ENCODE measurements around the gene PRR7. TPM values are rescaled to one million over a fixed set of nuclear protein-coding genes. Genes with fewer than 3 reads are reported as not detected.
"Not testable (repeated sequence)": the region's sequence is repeated elsewhere in the genome, so short reads cannot be mapped to it uniquely, and the experiment has no call there.

The PRR7 gene
- polyA plus RNA-seq, 4 donors, result 0.86 to 3.7 (median 2.0) TPM

DNA sequence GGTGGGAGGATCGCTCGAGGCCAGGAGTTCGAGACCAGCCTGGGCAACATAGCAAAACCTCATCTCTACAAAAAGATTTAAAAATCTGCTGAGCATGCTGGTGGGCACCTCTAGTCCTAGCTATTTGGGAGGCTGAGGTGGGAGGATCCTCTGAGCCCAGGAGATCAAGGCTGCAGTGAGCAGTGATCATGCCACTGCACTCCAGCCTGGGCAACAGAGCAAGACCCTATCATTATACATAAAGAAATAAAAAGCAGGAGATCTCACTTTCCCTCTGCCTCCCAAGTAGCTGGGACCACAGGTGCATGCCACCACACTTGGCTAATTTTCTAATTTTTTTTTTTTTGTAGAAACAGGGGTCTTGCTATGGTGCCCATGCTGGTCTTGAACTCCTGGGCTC is 39.1 kb downstream of the PRR7 start:
- not testable (repeated sequence) for H3K4me1 ChIP-seq (ENCODE audit: control insufficient read depth in 3 of 3, insufficient read depth in 2 of 3, low read depth in 1 of 3, low read length in 2 of 3); H3K9me3 ChIP-seq (ENCODE audit: control insufficient read depth in 2 of 2, insufficient read depth in 1 of 2, low read depth in 1 of 2, low read length in 1 of 2); FAIRE-seq; DNase-seq; H3K4me3 ChIP-seq (ENCODE audit: low read depth in 1 of 3, low read length in 3 of 3); H3K27ac ChIP-seq (ENCODE audit: low read depth in 1 of 3, low read length in 2 of 3); H3K27me3 ChIP-seq (ENCODE audit: control insufficient read depth in 3 of 3, insufficient read depth in 3 of 3, low read length in 3 of 3)
- peaks cover 0 to 74% (median 0%) of the 10 kb centered on the region in 3 donors for H3K36me3 ChIP-seq (ENCODE audit: control insufficient read depth in 3 of 3, insufficient read depth in 2 of 3, low read depth in 1 of 3, low read length in 3 of 3)
- WGBS, 3 donors, result 95 to 98% (median 96%) methylated on average over 3 of the region's 3 CpGs

DNA sequence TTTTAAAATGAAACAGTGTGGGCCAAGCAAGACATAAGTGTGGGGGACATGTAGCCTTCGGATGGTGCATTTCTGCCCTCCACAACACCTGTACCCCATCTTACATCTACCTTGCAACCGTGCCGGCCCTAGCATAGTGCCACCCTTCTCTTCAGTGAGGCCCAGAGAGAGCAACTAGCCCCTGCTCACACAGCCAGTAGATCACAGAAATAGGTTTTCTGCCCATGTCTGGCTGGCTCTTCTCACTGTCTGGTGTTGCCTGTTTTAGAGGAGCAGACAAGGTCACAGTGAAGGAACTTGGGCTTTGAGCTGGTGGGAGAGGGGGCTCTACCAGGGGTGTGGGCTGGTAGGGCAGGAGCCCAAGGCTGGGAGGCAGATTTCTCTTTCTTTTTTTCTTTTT is 39.6 kb downstream of the PRR7 start:
- WGBS, 3 donors, result 92 to 96% (median 96%) methylated on average over 3 of the region's 3 CpGs
- H3K36me3 ChIP-seq (ENCODE audit: control insufficient read depth in 3 of 3, insufficient read depth in 2 of 3, low read depth in 1 of 3, low read length in 3 of 3), result peaks cover 0 to 79% (median 0%) of the 10 kb centered on the region in 3 donors
- FAIRE-seq (no peak), DNase-seq (no peak)
- no peaks in the 10 kb centered on the region for H3K4me1 ChIP-seq (ENCODE audit: control insufficient read depth in 3 of 3, insufficient read depth in 2 of 3, low read depth in 1 of 3, low read length in 2 of 3)
- H3K27me3 ChIP-seq (ENCODE audit: control insufficient read depth in 3 of 3, insufficient read depth in 3 of 3, low read length in 3 of 3), result no peaks in the 10 kb centered on the region
- H3K9me3 ChIP-seq (ENCODE audit: control insufficient read depth in 2 of 2, insufficient read depth in 1 of 2, low read depth in 1 of 2, low read length in 1 of 2), result no peaks in the 10 kb centered on the region
- no peak overlapping the region for H3K27ac ChIP-seq (ENCODE audit: low read depth in 1 of 3, low read length in 2 of 3)
- no peak overlapping the region for H3K4me3 ChIP-seq (ENCODE audit: low read depth in 1 of 3, low read length in 3 of 3)

DNA sequence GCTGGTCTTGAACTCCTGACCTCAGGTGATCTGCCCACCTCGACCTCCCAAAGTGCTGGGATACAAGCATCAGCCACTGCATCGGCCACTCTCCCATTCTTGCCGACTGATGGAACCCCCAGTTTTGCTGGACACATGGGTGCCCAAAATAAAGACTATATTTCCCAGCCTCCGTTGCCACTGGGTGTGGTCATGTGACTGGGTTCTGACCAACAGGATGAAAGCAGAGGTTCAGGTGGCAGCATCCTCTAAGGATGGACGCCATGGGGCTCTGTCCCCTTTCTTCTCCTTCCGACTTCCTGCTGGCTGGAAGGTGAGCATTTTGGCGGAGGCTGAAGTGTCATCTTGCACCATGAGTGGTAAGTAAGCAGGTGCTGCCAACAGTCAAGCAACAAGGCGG is 40.5 kb downstream of the PRR7 start:
- DNase-seq (no peak), FAIRE-seq (no peak)
- no peaks in the 10 kb centered on the region for H3K4me1 ChIP-seq (ENCODE audit: control insufficient read depth in 3 of 3, insufficient read depth in 2 of 3, low read depth in 1 of 3, low read length in 2 of 3)
- no peaks in the 10 kb centered on the region for H3K9me3 ChIP-seq (ENCODE audit: control insufficient read depth in 2 of 2, insufficient read depth in 1 of 2, low read depth in 1 of 2, low read length in 1 of 2)
- WGBS, 3 donors, result 88 to 92% (median 90%) methylated on average over 8 of the region's 8 CpGs
- no peaks in the 10 kb centered on the region for H3K27me3 ChIP-seq (ENCODE audit: control insufficient read depth in 3 of 3, insufficient read depth in 3 of 3, low read length in 3 of 3)
- peaks cover 0 to 76% (median 0%) of the 10 kb centered on the region in 3 donors for H3K36me3 ChIP-seq (ENCODE audit: control insufficient read depth in 3 of 3, insufficient read depth in 2 of 3, low read depth in 1 of 3, low read length in 3 of 3)
- no peak overlapping the region for H3K27ac ChIP-seq (ENCODE audit: low read depth in 1 of 3, low read length in 2 of 3)
- H3K4me3 ChIP-seq (ENCODE audit: low read depth in 1 of 3, low read length in 3 of 3), result no peak overlapping the region

DNA sequence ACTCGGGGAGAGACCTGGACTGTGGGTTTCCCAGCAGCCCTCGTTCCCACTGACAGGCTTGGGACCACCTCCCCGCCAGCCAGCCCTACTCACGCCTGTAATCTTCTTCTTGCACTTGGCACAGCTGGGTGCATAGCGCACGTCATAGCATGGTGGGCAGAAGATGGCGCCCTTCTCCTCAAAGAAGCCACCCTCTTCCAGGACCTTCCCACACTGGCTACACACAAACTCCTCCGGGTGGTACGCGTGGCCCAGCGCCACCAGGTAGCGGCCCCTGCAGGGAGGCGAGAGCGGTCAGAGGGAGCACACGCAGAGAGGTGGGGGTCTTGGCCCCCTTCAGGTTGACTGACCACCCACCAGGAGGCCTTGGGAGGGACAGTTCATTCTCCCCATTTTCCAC is 41.4 kb downstream of the PRR7 start:
- WGBS, 3 donors, result 90 to 96% (median 93%) methylated on average over 15 of the region's 15 CpGs
- H3K27ac ChIP-seq (ENCODE audit: low read depth in 1 of 3, low read length in 2 of 3), result no peak overlapping the region

DNA sequence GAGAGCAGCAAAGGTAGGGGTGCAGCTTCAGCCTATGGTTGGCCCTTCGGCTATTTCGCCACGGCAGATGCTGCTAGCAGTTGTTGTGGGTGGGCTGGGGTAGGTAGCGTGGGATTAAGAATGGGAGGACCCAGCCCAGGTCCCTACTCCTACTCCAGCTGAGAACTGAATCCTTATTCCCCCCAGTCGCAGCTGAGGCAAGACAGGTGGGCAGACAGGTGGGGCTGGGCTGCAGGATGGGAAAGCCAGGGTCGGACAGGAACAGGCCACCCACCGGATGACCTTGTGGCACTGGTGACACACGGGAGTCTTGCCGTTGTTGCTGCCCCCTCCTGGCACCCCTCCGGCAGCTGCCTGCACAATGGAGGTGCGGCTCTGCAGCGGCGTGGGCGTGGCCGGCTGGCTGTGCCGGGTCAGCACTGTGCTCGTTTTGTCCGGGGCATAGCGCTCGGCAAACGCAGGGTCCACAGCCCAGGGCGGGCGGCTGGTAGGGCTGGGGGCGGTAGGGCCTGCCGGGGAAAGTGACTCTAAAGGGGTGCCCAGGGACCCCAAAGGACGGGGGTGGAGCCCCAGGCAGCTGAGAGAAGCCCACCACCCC is 42.6 kb downstream of the PRR7 start:
- no peak for FAIRE-seq
- WGBS, 3 donors, result 26 to 57% (median 48%) methylated on average over 19 to 26 of the region's 26 CpGs

More for the DNA sequence above, 41.4 kb downstream of the PRR7 start:
- no peaks in the 10 kb centered on the region for H3K4me1 ChIP-seq (ENCODE audit: control insufficient read depth in 3 of 3, insufficient read depth in 2 of 3, low read depth in 1 of 3, low read length in 2 of 3)
- H3K4me3 ChIP-seq (ENCODE audit: low read depth in 1 of 3, low read length in 3 of 3), result no peak overlapping the region
- H3K36me3 ChIP-seq (ENCODE audit: control insufficient read depth in 3 of 3, insufficient read depth in 2 of 3, low read depth in 1 of 3, low read length in 3 of 3), result peaks cover 0 to 81% (median 0%) of the 10 kb centered on the region in 3 donors
- FAIRE-seq (no peak), DNase-seq (no peak)
- no peaks in the 10 kb centered on the region for H3K9me3 ChIP-seq (ENCODE audit: control insufficient read depth in 2 of 2, insufficient read depth in 1 of 2, low read depth in 1 of 2, low read length in 1 of 2)
- H3K27me3 ChIP-seq (ENCODE audit: control insufficient read depth in 3 of 3, insufficient read depth in 3 of 3, low read length in 3 of 3), result no peaks in the 10 kb centered on the region

DNA sequence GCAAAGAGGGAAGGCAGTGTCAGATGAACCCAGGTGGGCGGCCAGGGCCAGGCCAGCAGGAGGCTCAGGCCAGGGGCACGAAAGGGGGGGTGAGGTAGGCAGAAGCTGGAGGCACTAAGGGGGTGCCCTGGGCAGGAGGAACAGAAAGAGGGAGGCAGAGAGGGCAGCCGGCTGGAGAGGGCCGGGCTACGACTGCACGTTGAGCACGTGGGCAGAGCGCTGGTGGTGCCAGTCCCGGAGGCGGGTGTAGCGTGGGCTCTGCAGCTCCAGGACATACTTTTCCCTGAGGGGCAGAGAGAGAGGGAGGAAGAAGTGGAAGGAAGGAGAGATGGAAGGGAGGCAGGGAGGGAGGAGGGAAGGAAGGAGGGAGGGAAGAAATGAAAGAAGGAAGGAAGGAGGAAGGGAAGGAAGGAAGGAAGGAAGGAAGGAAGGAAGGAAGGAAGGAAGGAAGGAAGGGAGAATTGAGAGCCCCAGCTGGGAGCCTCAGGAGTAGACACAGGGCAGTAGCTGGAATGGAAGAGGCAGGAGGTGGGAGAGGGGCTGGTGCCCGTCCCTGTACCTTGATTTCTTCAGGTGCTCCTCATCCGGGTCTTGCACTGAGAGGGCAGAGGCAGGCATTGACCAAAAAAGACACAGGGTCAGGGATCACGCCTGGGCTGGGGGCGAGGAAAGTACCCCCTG is 43.8 kb downstream of the PRR7 start:
- no peak for FAIRE-seq
- peaks cover 0 to 3% (median 0%) of the 10 kb centered on the region in 3 donors for H3K4me1 ChIP-seq (ENCODE audit: control insufficient read depth in 3 of 3, insufficient read depth in 2 of 3, low read depth in 1 of 3, low read length in 2 of 3)

More for the DNA sequence above, 42.6 kb downstream of the PRR7 start:
- no peaks in the 10 kb centered on the region for H3K9me3 ChIP-seq (ENCODE audit: control insufficient read depth in 2 of 2, insufficient read depth in 1 of 2, low read depth in 1 of 2, low read length in 1 of 2)
- no peak overlapping the region for H3K4me3 ChIP-seq (ENCODE audit: low read depth in 1 of 3, low read length in 3 of 3)
- H3K36me3 ChIP-seq (ENCODE audit: control insufficient read depth in 3 of 3, insufficient read depth in 2 of 3, low read depth in 1 of 3, low read length in 3 of 3), result peaks cover 0 to 82% (median 0%) of the 10 kb centered on the region in 3 donors
- H3K4me1 ChIP-seq (ENCODE audit: control insufficient read depth in 3 of 3, insufficient read depth in 2 of 3, low read depth in 1 of 3, low read length in 2 of 3), result no peaks in the 10 kb centered on the region
- no peaks in the 10 kb centered on the region for H3K27me3 ChIP-seq (ENCODE audit: control insufficient read depth in 3 of 3, insufficient read depth in 3 of 3, low read length in 3 of 3)
- H3K27ac ChIP-seq (ENCODE audit: low read depth in 1 of 3, low read length in 2 of 3), result no peak overlapping the region
- DNase-seq, result peak; percentile 52 to 72

DNA sequence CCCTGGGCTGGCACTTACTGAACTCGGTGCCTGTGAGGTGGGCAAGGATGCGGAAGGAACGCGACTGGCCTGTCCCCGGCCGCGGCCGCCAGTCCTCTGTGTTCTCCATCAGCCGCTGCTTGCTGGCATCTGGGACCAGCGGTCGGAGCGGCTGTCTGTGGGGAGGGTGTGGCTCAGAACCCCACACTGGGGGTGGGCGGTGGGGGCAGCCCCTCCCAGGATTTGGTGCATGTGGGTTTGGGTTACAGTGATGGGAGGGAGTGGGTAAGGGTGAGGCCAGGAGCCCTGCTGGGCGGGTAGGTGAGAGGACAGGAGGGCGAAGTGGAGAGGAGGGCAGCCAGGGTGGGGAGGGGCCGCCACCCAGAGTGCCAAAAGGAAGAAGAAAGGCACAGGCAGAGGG is 44.4 kb downstream of the PRR7 start:
- Histone ChIP-seq H3K36me3 (ENCODE audit: control insufficient read depth in 3 of 3, insufficient read depth in 2 of 3, low read depth in 1 of 3, low read length in 3 of 3) (peaks cover 0 to 83% (median 0%) of the 10 kb centered on the region in 3 donors), H3K27me3 (ENCODE audit: control insufficient read depth in 3 of 3, insufficient read depth in 3 of 3, low read length in 3 of 3) (no peaks in the 10 kb centered on the region), H3K27ac (ENCODE audit: low read depth in 1 of 3, low read length in 2 of 3) (no peak overlapping the region), H3K9me3 (ENCODE audit: control insufficient read depth in 2 of 2, insufficient read depth in 1 of 2, low read depth in 1 of 2, low read length in 1 of 2) (no peaks in the 10 kb centered on the region), H3K4me3 (ENCODE audit: low read depth in 1 of 3, low read length in 3 of 3) (no peak overlapping the region), H3K4me1 (ENCODE audit: control insufficient read depth in 3 of 3, insufficient read depth in 2 of 3, low read depth in 1 of 3, low read length in 2 of 3) (peaks cover 0 to 3% (median 0%) of the 10 kb centered on the region in 3 donors)
- DNase-seq (no peak), FAIRE-seq (no peak)
- WGBS, 3 donors, result 88 to 93% (median 90%) methylated on average over 16 of the region's 16 CpGs

More for the DNA sequence above, 43.8 kb downstream of the PRR7 start:
- WGBS, 3 donors, result 88 to 90% (median 89%) methylated on average over 13 to 15 of the region's 15 CpGs
- no peak overlapping the region for H3K27ac ChIP-seq (ENCODE audit: low read depth in 1 of 3, low read length in 2 of 3)
- no peak overlapping the region for H3K4me3 ChIP-seq (ENCODE audit: low read depth in 1 of 3, low read length in 3 of 3)
- no peak for DNase-seq
- peaks cover 0 to 79% (median 0%) of the 10 kb centered on the region in 3 donors for H3K36me3 ChIP-seq (ENCODE audit: control insufficient read depth in 3 of 3, insufficient read depth in 2 of 3, low read depth in 1 of 3, low read length in 3 of 3)
- no peaks in the 10 kb centered on the region for H3K27me3 ChIP-seq (ENCODE audit: control insufficient read depth in 3 of 3, insufficient read depth in 3 of 3, low read length in 3 of 3)
- no peaks in the 10 kb centered on the region for H3K9me3 ChIP-seq (ENCODE audit: control insufficient read depth in 2 of 2, insufficient read depth in 1 of 2, low read depth in 1 of 2, low read length in 1 of 2)

DNA sequence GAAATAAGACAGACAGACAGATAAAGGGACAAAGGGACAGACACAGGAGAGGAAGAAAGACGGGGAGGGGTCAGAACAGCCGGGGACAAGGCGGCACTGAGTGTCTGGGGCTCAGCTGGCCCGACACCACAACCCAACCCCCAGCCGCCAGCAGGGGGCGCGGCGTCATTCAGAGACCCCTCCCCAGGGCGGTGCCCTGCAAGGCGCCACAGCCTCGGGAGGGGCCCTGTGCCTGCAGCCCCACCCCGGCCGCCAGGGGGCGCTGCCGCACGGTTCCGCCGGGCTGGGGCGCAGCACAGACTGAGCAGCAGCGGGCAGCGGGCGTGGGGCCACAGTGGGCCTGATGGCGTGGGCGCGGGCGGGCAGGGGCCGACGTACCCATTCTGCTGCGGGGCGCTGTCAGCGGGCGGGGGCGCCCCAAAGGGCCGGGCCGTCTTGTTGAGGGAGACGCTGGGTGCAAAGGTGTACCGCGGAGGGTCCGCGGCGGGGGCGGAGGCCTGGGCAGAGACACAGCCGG is 44.9 kb downstream of the PRR7 start:
- H3K27ac ChIP-seq (ENCODE audit: low read depth in 1 of 3, low read length in 2 of 3), result no peak overlapping the region
- DNase-seq (peak; percentile 28 to 37), FAIRE-seq (no peak)
- no peak overlapping the region for H3K4me3 ChIP-seq (ENCODE audit: low read depth in 1 of 3, low read length in 3 of 3)
- H3K9me3 ChIP-seq (ENCODE audit: control insufficient read depth in 2 of 2, insufficient read depth in 1 of 2, low read depth in 1 of 2, low read length in 1 of 2), result no peaks in the 10 kb centered on the region
- WGBS, 3 donors, result 68 to 85% (median 73%) methylated on average over 37 to 43 of the region's 43 CpGs
- H3K27me3 ChIP-seq (ENCODE audit: control insufficient read depth in 3 of 3, insufficient read depth in 3 of 3, low read length in 3 of 3), result no peaks in the 10 kb centered on the region
- peaks cover 0 to 79% (median 0%) of the 10 kb centered on the region in 3 donors for H3K36me3 ChIP-seq (ENCODE audit: control insufficient read depth in 3 of 3, insufficient read depth in 2 of 3, low read depth in 1 of 3, low read length in 3 of 3)
- H3K4me1 ChIP-seq (ENCODE audit: control insufficient read depth in 3 of 3, insufficient read depth in 2 of 3, low read depth in 1 of 3, low read length in 2 of 3), result peaks cover 0 to 3% (median 2%) of the 10 kb centered on the region in 3 donors

All from small intestine (tissue), 7 donors.